HK-2 (cell line): Measurements from ENCODE around the gene NCOA7.

ENCODE experiments used
- DNase-seq: peaks from one replicate; pipeline ENCODE4 v3.0.0-alpha.2; 2018; ENCODE audit not compliant: unreplicated experiment

The NCOA7 gene

DNA sequence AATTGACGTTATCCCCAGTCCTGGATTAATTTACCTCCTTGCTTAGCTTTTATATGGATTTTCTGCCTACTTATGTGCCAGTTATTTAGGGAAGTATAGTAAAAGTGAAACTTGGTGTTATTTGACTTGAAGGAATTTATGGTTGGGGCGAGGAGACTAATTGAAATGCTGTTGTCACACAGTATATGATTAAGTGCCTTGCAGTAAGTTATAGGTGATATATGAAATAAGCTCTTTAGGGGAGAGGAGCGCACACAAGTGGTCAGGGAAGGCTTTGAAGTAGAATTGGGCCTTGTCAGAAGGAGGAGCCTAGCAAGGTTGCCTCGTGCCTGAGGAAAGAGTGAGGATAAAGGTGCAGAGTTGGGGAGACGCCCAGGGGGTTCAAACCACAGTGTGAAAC is 20.5 kb downstream of the NCOA7 start:
- DNase-seq: no peak

GRCh38 chr6:125812394-125813292 is 21.9 kb downstream of the NCOA7 start:
- no peak for DNase-seq

DNA sequence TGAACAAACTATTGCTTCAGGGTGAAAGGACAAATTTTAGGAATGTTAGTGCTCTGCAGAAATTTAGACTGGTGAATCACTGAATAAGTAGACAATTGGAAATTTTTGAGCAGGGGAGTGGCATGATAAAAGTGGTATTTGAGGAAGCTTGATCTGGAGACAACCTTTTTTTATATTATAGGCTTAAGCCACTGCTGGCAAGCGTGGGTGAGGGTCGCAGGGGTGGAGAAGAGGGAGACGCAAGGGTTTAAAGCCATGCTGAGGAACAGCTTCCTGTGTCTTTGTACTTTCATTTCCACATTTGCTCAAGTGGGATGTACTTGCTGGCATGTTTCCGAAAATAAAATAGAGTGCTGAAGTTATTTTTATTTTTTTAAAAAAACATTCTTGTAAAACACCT is 23.7 kb downstream of the NCOA7 start:
- DNase-seq: no peak

DNA sequence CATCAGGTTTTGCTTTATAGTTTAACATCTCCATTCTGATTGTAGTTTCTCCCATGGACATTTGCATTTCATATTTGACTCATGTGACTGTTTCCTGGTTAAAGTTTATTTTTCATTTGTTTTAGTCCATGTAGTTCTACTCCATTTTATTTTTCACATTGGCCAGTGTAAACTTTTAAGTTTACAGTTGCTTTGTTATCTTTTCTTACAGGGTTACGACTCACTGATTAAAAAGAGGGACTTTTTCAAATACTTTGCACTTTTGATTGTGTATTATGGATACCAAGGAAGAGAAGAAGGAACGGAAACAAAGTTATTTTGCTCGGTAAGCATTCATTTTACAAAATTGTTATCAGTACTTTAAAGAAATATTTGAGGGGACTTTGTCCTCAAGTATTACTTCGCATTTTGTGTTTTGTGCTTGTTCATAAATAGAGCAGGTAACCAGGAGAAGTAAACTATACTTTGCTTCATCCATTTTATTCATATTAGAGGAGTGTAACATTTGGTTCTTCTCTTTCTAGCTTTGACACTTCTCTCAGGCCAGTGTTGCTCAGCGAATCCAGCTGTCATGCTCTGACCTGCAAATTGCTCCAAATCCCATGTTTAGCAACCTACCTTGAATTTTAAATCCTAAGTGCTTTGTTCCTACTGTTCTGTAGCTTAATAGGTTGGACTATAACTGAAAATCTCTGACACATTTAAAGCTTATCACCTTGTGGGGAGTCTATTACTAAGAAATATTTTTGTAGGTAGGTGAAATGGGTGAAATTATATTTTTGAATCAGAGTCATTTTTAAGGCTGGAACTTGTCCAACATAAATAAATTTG is 24.5 kb downstream of the NCOA7 start:
- DNase-seq: no peak

DNA sequence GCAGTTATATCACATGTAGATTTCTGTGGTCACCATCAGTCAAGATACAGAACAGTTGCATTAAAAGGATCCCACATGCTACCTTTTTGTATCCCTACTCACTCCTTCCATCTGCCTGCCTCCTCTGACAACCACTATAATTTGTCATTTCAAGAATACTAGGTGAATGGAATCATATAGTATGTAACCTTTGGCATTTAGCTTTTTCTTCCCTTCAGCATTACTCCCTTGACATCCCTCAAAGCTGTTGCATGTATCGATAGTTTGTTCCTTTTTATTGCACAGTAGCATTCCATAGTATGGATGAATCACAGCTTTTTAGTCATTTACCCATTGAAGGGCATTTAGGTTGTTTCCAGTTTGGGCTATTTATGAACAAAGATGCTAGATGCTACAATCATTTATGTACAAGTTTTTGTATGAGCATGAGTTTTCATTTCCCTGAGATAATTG is 26.1 kb downstream of the NCOA7 start:
- DNase-seq: no peak

GRCh38 chr6:125818225-125818657 is 27.5 kb downstream of the NCOA7 start:
- DNase-seq: no peak

DNA sequence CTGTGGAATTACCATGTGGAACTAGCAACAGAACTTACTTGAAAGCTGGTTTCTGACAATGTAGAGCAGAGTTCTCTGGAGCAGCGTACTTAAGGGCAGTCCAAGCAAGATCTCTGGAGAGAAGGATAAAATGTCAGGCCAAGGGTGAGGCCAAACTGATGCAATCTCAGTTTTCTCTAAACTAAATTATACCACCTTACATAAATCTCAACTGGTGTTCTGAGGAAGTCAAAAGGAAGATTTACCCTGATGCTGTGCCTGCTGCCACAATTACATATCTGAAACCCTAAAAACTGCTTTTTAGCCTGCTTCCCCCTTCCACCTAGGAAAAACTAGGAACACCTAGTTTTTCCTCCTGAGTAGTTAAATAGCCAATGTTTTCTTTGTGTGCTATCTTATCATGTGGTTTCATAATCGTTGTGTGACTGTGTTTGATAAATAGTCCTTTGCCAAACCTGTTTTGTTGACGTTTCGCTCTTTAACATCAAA is 28.1 kb downstream of the NCOA7 start:
- DNase-seq: no peak

- DNase-seq: no peak
Measured at GRCh38 chr6:125819535-125820326, 29.0 kb downstream of the NCOA7 start.

DNA sequence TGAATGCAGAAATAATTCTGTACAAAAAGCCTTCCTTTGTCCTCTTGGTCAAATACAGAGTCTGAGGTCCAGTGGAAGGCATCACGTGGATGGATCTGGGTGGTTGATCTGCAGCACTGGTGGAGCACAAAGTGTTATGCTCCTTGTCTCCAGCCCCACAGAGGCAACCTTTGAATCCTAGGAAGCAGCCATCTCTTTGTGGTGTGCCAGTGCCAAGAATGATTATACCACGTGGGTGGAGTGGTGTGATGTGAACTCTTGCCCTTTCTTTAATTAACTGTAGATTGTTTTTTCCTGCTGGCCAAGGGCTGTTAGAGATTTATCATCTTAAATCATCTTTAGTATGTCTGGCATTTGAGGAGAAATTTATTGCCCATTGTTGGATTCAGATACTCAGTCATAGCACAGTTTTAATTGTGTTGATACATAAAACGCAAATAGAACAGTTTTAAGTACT is 31.1 kb downstream of the NCOA7 start:
- DNase-seq: no peak

DNA sequence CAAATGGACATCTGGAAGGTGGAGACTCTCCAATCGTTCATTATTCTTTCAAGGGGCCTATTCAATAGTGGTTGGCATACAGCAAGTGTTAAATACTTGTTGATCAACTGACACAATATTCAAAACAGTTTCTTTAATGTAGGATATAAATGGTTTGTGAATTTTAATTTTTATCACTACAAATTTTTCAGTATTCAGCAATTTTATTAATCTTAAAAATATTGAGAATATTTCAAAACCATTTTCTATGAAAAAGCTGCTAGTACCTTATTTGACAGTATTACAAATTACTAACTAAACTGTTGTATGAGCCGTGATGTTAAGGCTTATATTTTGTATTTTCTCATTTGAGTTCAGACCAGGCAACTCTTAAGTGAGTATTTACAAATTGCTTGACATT is 32.4 kb downstream of the NCOA7 start:
- no peak for DNase-seq

- no peak for DNase-seq
Measured at GRCh38 chr6:125824946-125825771, 34.4 kb downstream of the NCOA7 start.

GRCh38 chr6:125826695-125827463 is 36.1 kb downstream of the NCOA7 start:
- no peak for DNase-seq

- DNase-seq: no peak
Measured at GRCh38 chr6:125827788-125828320, 37.1 kb downstream of the NCOA7 start.

GRCh38 chr6:125828476-125829039 is 37.8 kb downstream of the NCOA7 start:
- DNase-seq: no peak

DNA sequence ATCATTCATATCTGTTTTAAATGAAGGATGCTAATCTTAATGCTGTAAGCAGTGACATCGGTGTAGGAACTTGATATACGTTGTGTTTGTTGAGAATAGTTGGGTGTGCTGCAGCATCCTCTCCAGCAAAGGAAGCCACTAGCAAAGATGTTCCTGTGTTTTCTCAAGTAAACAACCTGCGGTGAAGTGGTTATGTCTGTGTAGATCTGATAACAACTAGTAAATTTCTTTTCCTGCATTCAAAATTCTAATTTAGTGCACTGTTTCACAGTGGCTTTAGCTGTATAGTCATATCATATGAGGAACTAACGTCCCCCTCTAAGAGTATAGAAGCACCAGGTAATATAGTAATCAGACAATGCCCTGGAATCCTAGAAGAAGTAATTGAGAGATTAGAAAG is 38.7 kb downstream of the NCOA7 start:
- no peak for DNase-seq

DNA sequence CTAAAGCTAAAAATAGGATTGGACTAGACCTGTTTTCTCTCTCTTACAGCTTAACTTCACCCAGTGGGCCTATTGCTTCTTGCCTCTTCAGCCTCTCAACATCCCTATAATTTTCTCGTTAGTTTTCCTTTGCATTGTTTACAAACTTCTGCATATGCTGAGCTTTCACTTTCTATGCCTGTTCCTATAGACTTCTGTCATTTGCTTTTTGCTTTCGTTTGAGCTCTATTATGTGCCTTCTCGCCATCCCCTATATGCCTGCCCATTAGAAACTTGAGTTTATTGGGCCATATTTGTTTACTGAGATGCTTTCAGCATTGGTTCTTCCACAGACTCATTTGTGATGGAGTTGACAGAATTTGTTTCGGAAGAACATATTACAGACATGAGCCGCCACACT is 40.9 kb downstream of the NCOA7 start:
- no peak for DNase-seq

DNA sequence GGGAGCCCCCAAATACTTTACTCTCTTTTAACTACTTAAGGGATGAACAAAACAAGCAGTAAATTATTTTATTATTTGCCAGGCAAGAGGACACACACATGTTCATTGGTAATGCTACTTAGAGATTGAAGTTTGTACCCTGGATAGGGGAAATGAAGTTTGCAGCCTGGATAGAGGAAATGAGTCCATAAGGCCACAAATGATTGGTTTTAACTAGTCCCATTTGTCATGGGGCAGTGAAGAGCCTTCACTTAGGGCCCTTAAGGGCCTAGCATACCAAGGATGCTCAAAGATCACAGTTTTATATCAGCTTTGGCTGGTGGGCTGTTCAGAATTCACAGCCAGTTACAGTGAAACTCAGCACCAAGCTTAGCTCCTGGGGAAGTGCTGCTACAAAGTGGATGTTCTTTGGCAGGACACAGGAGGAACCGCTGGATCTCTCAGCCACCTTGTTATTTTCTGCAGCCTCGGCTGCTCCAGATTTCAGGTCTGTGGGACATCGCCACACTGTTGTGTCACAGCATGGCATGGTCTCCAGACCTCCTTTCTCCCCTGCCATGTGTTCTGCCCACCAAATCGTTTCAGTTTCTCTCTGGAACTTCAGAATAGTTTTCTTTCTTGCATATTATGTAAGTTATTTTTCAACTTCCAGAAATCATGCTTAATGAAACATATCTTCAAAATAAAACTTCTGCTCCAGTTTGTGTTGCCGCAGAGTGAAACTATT is 41.8 kb downstream of the NCOA7 start:
- no peak for DNase-seq

DNA sequence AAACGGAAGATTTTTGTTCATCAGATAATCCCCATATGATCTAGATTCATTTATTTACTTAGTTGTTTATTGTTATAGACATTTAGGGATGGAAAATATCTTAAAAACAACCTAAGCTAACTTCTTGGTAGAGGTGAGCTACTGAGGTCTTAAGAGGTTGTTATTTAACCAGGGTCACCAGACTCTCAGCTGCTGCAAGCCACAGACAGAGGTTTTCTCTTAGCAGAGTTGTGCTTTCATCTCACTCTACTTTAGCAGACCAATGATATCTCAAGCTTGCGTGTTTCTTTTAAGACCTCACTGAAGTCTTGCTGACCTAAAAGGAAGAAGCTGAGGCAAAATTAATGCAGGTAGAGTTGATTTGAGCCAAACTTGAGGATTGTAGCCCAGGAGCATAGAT is 43.6 kb downstream of the NCOA7 start:
- no peak for DNase-seq
